K562 (cell line): ENCODE data around the gene CACNA1A. TPM values are rescaled to one million over a fixed set of nuclear protein-coding genes. Genes with fewer than 3 reads are reported as not detected.
A peak's percentile ranks its signal among the peaks of the same experiment; 100 is the strongest.

Experiments used
- CCNT2 ChIP-seq: IDR thresholded peaks from 2 replicates; pipeline ENCODE4 v1.6.1; 2011; ENCODE audit warnings: borderline replicate concordance, low read depth, mild to moderate bottlenecking, moderate library complexity, mixed read lengths, low read length; ENCODE audit not compliant: insufficient read length; ENCODE audit errors: extremely low read depth
- CHD2 ChIP-seq: IDR thresholded peaks from 2 replicates; pipeline ENCODE4 v1.6.1; 2011; ENCODE audit warnings: low read depth, low read length
- EHMT2 ChIP-seq: fragments of 450-650 bp; IDR thresholded peaks from 2 replicates; pipeline ENCODE4 v1.6.1; 2018; ENCODE audit warnings: antibody characterized with exemption
- ETV5 ChIP-seq: sonication (generic); formaldehyde crosslinking; IDR thresholded peaks from 2 replicates; pipeline ENCODE4 v1.4.0; 2020; ENCODE audit warnings: low read depth, mild to moderate bottlenecking, missing genetic modification reagents
- GABPA ChIP-seq: fragments of 200-800 bp; sonication (Bioruptor generic); conservative IDR thresholded peaks from 2 replicates; pipeline ENCODE4 v1.6.1; 2016; ENCODE audit warnings: low read depth, missing genetic modification characterization, missing compliant biosample characterization
- L3MBTL2 ChIP-seq: fragments of 450-650 bp; IDR thresholded peaks from 2 replicates; pipeline ENCODE4 v1.6.1; 2016; ENCODE audit warnings: mild to moderate bottlenecking, moderate library complexity
- MAFG ChIP-seq: fragments of 450-650 bp; conservative IDR thresholded peaks from 2 replicates; pipeline ENCODE4 v1.6.1; 2016; ENCODE audit warnings: missing genetic modification characterization, missing compliant biosample characterization
- MYC ChIP-seq, 2 experiments: fragments of 250-450 bp in 1 of 2; sonication (Bioruptor Pico) in 1 of 2; IDR thresholded peaks; 2 replicates each; pipeline versions ENCODE4 v1.5.1 to v1.6.1; 2012 to 2021; ENCODE audit warnings: low read depth in 2 of 2, borderline replicate concordance in 1 of 2, improper control_type of control experiment in 1 of 2, low read length in 1 of 2, mild to moderate bottlenecking in 1 of 2, moderate library complexity in 1 of 2
- POLR2A ChIP-seq: fragments of 450-650 bp; conservative IDR thresholded peaks from 2 replicates; pipeline ENCODE4 v1.6.1; 2016
- RAD21 ChIP-seq, 2 experiments: fragments of 250-450 bp in 1 of 2; fragments of 450-650 bp in 1 of 2; sonication (Bioruptor Pico) in 1 of 2; formaldehyde crosslinking in 1 of 2; IDR thresholded peaks in 1 of 2; conservative IDR thresholded peaks in 1 of 2; 2 replicates each; pipeline versions ENCODE4 v1.4.0 to v1.8.0; 2020 to 2022; ENCODE audit warnings: mild to moderate bottlenecking in 2 of 2, moderate library complexity in 1 of 2
- RBM25 ChIP-seq: fragments of 200-400 bp; formaldehyde crosslinking; IDR thresholded peaks from 2 replicates; pipeline ENCODE4 v1.6.1; 2018; ENCODE audit warnings: low read length, low read depth, moderate library complexity; ENCODE audit not compliant: severe bottlenecking
- RBM39 ChIP-seq: fragments of 200-400 bp; formaldehyde crosslinking; optimal IDR thresholded peaks from 2 replicates; pipeline ENCODE3; 2018; ENCODE audit warnings: low read depth, low read length
- SMARCC2 ChIP-seq: fragments of 450-650 bp; IDR thresholded peaks from 2 replicates; pipeline ENCODE4 v1.6.1; 2017; ENCODE audit warnings: antibody characterized with exemption, moderate library complexity, mild to moderate bottlenecking, low read depth
- SPI1 ChIP-seq: IDR thresholded peaks from 2 replicates; pipeline ENCODE4 v1.6.1; 2011; ENCODE audit warnings: low read depth, low read length, control low read depth, borderline replicate concordance
- TRIM25 ChIP-seq: fragments of 450-650 bp; IDR thresholded peaks from 2 replicates; pipeline ENCODE4 v1.7.0; 2016; ENCODE audit warnings: borderline replicate concordance
- ZHX1 ChIP-seq: fragments of 150-350 bp; conservative IDR thresholded peaks from 2 replicates; pipeline ENCODE4 v1.6.1; 2014; ENCODE audit warnings: low read length
- ZNF121 ChIP-seq: sonication (generic); formaldehyde crosslinking; conservative IDR thresholded peaks from 2 replicates; pipeline ENCODE4 v1.8.0; 2022; ENCODE audit warnings: missing genetic modification reagents
- polyA plus RNA-seq, 8 experiments: library from polyadenylated mRNA; depleted of rRNA in 4 of 8; stranded (reverse) in 5 of 8; unstranded in 3 of 8; fragments of >200 nt; fragmentation: Nextera tagmentation in 2 of 8; fragmentation: Illumina TruSeq in 1 of 8; extraction: Ambion mirVana in 2 of 8; extraction: Trizol in 1 of 8; gene quantifications; 2 replicates each; pipeline versions ENCODE4 v1.2.1 to v1.2.3, GENCODE V29; 2011 to 2014; ENCODE audit warnings: inconsistent platforms in 1 of 8, missing spikeins in 1 of 8
- total RNA-seq, 7 experiments: library from RNA; depleted of rRNA in 6 of 7; stranded (reverse); fragments of >200 nt in 6 of 7; fragmentation: Illumina TruSeq in 2 of 7; extraction: Trizol in 2 of 7; gene quantifications; 2 replicates each; pipeline versions ENCODE4 v1.2.1 to v1.2.3, GENCODE V29; 2011 to 2021; ENCODE audit warnings: low replicate concordance in 1 of 7
- TF ChIP-seq, protein P1 (sequence below): fragments of 250-450 bp; sonication (Bioruptor Pico); IDR thresholded peaks from 2 replicates; pipeline ENCODE4 v1.5.0; 2020; ENCODE audit warnings: mild to moderate bottlenecking, borderline replicate concordance

Gene CACNA1A
- total and polyA plus RNA-seq, 9 of the 15 experiments (the other 6 are each of a cell fraction or from before 2014, with no cell fraction given): 0.03 to 0.20 (median 0.09) TPM; not detected in 1

DNA sequence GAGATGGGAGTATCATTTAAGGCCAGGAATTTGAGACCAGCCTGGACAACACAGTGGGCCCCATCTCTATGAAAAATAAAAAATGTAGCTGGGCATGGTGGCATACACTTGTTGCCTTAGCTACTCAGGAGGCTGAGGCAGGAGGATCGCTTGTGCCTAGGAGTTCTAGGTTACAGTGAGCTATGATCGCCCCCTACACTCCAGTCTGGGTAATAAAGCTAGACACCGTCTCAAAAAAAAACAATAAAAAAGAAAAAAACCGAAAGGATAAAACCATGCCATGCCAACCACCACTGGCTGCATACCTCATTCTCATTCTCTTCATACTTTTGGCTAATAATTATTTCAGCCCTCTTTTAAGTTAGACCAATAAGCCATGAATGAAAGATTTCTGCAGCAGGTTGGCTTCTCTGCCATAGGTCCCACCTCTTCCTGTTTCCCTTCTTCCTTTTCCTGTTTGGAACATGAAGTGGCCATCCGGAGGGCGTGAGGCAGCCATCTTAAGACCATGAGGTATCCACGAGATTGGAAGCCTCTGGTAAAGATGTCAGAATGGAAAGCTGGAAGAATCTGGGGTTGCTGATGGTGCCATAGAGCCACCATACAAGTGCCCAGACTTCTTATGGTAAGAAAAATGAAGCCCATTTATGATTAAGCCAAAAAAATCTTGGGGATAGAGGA lies 171.3 kb downstream of the CACNA1A start (continued):
- TF ChIP-seq CCNT2 (no peak), MYC (IDR thresholded peaks at IDR 0.05; ENCODE audit: low read depth, low read length) (peak; percentile 75), MYC (CRISPR knock-in tag; IDR thresholded peaks at IDR 0.05; ENCODE audit: borderline replicate concordance, low read depth) (no peak), CHD2 (no peak), L3MBTL2 (peak; percentile 85), TRIM25 (no peak), RBM39 (no peak), RBM25 (no peak), SMARCC2 (no peak), GABPA (tag) (peak; percentile 58), ZHX1 (no peak), ZNF121 (CRISPR knock-in tag) (no peak), EHMT2 (peak; percentile 80; the same call in 1 of the 2 replicates), RAD21 (CRISPR knock-in tag; conservative IDR thresholded peaks at IDR 0.05 in 1 of 2, IDR thresholded peaks at IDR 0.05 in 1 of 2) (peak in 1 of 2 experiments; percentile 8; a peak in 1 of 4 replicates), MAFG (tag) (no peak), SPI1 (0 out of 2 replicates have a peak, but pooled peaks have one; percentile 11), ETV5 (CRISPR knock-in tag) (no peak), POLR2A (no peak)
- TF ChIP-seq, protein P1, sequence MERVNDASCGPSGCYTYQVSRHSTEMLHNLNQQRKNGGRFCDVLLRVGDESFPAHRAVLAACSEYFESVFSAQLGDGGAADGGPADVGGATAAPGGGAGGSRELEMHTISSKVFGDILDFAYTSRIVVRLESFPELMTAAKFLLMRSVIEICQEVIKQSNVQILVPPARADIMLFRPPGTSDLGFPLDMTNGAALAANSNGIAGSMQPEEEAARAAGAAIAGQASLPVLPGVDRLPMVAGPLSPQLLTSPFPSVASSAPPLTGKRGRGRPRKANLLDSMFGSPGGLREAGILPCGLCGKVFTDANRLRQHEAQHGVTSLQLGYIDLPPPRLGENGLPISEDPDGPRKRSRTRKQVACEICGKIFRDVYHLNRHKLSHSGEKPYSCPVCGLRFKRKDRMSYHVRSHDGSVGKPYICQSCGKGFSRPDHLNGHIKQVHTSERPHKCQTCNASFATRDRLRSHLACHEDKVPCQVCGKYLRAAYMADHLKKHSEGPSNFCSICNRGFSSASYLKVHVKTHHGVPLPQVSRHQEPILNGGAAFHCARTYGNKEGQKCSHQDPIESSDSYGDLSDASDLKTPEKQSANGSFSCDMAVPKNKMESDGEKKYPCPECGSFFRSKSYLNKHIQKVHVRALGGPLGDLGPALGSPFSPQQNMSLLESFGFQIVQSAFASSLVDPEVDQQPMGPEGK (CRISPR knock-in tag): no peak
